OCI-M2 (cell line): ENCODE results near the gene RIC8B.

ENCODE experiments used
- DNase-seq: peaks from one replicate; lab custom pipeline; 2025; ENCODE audit not compliant: unreplicated experiment; lab: John Stamatoyannopoulos, UW

The RIC8B gene

DNA sequence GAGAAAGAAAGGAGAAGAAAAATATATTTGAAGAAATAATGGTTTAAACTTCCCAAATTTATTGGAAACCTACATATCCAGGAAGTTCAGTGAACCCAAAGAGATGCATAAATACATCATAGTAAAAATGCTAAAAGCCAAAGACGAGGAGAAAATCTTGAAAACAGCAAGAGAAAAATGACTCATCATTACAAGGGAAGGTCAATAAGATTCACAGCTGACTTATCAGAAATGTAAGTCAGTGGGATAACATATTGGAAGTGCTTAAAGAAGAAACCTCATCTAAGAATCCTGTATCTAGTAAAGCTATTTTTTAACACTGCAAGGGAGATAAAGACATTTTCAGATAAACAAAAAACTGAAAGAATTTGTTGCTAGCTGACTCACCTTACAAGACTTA lies 19.9 kb downstream of the RIC8B start:
- no peak for DNase-seq

DNA sequence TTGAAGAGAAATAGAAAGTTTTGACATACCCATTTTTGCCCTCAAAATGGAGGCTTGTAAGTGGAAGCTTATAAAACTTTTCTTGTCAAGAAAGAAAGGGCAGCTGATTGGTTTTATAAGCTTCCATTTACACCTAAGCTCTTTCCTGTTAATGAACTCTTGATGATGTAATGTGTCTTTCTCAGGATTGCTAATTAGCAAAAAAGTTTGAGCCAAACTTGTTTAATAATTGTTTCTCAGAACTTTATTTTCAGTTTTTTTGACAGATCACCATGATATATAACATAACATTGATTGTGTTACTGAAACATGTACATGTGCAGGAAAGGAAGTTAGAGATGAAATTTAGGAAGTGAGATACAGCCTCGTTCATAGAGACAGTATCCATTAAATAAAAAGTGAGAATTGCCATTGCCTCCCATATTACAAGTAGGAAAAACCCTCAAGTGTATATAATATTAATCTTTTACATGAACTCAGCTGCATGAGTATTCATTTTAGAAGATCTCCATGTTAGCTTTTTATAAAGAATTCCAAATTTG lies 26.8 kb downstream of the RIC8B start:
- DNase-seq: no peak

DNA sequence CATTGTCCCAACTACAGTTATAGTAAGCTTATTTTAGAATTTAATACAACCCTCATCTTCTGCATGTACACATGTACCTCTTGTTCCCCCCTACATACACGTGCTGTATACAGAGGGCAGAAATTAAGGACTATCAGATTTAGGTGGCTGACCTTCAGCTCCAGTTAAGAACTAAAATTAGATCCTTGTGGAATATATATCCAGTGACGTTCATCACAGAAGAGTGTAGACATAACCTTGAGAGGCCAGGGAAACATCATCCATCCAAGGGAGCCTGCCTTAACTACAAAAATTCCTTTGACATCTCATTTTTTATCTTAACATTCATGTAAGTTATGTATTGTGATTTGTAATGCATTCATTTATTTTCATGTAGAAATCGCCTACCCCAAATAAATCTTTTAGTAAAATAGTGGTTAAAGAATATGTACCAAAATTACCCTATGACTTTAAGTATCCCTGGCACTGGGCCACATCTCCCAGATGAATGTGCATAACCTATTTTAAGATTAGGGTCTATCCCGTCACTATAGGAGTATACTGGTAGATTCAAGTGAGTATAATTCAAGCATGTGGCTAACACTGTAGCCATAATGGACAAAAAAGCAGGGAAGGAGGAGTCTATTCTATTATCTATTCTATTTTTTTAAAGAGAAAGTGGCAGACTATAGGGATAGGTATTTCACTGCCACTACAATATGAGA lies 27.5 kb downstream of the RIC8B start:
- DNase-seq: no peak

DNA sequence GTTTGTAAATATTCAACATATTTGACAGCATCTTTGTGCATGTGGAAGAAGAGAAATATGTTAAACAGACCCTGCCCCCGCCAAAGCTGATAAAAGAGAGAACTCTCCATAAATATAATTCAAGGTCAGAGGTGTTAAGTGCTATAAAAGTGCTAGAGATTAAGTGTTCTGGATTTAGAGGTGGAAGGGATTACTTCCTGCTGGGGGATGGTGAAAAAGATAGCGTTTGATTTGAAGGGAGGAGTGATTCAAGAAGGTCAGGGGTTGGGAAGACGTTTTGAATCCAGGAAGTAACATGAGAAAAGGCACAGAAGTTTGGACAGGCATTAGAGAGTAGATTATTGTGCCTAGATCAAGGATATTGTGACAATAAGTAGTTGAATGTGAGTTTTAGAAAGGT lies 30.2 kb downstream of the RIC8B start:
- DNase-seq: no peak

DNA sequence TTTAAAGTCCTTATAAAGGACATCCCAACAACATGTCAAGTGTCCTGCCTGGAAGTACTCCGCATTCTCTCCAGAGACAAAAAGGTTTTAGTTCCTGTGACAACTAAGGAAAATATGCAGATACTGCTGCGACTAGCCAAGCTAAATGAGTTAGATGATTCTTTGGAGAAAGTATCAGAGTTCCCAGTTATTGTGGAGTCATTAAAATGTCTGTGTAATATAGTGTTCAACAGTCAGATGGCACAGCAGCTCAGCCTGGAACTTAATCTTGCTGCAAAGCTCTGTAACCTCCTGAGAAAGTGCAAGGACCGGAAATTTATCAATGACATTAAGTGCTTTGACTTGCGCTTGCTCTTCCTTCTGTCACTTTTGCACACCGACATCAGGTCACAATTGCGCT lies 40.2 kb downstream of the RIC8B start:
- DNase-seq: no peak

DNA sequence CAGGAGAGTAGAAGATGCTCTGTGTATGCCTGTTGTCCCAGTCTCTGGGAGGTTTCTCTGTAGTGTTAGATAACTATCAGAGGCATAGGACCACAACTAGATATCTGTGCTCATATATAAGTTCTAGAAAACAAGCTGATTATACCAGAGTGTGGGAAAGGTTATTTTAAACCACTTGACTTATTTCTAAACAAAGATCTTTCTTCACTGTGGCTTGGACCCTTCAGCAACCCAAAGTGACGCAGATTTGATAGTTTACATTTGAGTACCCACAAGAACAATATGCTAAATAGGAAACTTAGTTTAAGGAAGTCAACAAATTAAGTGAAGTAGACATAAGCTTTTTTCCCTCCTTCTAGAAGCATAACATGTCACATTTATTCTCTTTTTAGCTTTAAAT lies 41.3 kb downstream of the RIC8B start:
- DNase-seq: no peak

DNA sequence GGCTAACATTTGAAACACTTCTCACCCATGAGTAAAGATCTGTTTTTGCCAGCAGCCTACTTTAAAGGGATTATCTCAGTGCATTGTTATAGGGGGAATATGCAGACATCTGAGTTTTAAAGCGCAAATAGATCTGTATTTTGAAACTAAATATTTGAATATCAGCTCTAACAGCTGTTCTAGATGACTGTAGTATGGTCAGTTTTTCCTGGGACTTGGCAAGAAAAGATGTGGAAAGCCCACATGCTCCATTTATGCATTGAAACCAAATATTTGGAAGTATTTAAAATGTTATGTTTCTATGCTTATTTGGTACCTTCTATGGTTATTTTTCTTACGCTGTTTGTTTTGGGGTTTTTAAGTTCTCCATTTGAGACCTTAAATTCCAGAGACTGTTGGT lies 41.7 kb downstream of the RIC8B start:
- DNase-seq: no peak

DNA sequence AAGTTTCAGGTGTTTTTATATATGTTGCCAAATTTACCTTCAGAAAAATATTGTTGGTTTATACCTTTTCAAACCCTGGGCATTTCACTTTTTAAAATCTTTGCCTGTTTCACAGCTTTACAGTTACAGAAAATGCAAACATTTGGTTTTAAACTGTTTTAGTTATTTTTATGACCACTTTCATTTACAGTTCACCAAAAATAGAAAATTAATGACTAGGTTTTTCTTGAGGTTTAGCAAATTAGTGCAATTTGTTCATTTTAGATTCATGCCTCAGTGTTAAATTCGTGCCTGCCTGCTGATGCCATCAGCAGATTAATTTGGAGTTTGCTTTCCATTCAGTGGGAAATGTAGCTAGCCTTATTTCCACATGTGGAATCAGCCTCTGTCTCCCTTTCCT lies 45.5 kb downstream of the RIC8B start:
- DNase-seq: no peak

DNA sequence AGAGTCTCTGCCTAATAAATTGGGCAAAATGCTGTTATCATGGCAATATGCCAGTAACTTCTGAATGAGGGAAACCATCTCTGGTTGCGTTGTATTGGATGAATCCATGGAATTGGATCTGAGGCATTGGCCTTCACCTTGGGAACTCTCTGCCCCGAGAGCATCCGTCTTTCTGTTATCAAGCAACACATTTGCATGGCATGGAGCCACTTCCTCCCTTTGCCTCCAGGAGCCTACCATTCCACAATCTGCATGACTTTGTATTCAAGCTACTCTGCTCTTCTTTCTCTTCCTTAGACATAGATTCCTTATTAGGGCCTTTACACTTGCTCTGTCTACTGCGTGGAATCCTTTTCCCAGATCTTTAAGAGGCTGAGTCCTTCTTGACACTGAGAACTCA lies 57.2 kb downstream of the RIC8B start:
- no peak for DNase-seq

DNA sequence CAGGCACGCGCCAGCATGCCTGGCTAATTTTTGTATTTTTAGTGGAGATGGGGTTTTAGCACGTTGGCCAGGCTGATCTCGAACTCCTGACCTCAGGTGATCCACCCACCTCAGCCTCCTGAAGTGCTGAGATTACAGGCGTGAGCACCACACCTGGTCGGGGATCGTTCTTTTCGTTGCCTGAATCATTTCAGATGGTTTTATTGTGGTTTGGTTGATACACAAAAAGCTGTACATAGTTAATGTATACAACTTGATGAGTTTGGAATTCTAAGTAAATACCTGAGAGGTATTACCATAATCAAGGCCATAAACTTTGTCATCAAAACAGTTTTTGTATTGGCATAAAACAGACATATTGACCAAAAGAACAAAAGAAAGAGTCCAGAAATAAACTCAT lies 63.3 kb downstream of the RIC8B start:
- no peak for DNase-seq

DNA sequence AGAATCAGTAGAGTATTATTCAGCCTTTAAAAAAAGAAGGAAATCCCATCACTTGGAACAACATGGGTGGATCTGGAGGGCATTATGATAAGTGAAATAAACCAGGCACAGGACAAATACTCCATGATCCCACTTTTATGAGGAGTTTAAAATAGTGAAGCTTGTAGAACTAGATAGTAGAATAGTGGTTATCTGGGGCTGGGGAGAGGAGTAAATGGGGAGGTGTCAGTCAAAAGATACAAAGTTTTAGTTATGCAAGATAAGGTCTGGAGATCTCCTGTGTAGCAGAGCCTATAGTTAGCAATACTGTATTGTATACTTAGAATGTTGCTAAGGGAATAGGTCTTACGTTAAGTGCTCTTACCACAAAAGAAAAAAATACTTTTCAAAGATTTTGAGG lies 64.9 kb downstream of the RIC8B start:
- DNase-seq: no peak

DNA sequence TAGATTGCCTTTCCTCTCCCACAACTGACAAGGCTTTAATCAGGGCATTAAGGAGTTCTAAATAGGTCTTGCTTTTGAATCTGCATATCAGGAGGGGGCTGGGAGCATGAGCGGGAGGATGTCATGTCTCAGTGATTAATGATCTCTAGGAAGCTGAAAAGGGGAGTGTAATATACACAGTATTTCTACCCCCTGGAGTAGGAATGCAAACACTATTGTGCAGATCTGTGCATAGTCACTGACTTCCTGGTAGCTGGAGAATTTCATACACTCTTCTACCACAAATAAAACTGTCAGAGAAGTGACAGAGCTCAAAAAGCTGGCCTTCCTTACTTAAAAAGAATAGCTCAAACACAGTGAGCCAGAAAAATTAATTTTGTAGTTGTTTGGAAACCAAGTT lies 65.8 kb downstream of the RIC8B start:
- DNase-seq: no peak

DNA sequence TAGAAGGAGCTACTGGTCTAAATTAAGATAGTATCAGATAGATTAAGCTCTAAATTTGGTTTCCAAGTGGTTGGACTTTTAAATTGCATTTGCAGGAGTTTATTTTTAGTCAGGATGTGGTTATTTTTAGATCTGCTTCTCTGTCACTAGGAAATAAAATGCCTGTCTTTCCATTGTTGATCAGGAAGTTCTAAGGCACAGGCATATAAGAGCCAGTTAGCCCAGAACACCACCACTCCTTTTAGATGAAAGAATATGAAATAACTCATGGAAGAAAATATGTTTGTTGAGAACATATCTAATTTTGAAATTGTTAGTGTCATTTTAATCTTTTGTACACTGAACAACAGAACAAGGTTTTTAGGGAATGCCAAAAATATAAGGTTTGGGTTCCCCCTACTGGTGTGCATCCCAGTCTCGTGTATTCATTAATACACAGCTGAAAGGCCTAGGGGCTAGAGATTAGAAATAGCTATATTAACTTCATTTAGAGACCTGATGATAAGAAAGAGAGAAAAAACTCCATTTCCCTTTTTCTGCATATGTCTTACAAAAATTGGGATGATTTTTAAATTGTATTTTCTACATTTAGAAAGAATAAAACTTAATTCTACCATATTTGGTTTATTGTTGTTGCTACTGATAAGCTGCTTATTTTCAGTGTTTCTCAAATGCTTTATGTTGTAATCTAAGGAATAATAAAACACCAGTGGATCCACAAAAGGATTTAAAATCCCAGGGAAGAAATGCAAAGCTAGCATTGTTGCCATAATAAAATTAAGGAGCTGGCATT lies 67.2 kb downstream of the RIC8B start:
- no peak for DNase-seq

DNA sequence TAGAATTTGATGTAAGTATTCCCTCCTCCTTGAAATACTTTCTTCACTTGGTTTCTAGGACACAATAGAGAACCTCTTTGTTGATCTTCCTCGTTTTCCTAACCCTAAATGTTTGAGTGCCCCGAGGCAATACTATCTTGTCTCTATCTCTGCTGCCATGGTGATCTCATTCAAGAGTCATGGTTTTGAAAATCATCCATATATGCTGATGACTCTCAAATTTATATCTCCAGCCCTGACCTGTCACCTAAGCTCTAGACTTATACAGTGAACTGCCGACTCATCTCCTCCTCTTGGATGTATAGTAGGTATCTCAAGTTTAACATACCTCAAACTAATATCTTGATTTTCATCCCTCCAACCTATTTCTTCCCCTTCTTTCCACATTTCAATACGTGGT lies 71.4 kb downstream of the RIC8B start:
- DNase-seq: no peak

DNA sequence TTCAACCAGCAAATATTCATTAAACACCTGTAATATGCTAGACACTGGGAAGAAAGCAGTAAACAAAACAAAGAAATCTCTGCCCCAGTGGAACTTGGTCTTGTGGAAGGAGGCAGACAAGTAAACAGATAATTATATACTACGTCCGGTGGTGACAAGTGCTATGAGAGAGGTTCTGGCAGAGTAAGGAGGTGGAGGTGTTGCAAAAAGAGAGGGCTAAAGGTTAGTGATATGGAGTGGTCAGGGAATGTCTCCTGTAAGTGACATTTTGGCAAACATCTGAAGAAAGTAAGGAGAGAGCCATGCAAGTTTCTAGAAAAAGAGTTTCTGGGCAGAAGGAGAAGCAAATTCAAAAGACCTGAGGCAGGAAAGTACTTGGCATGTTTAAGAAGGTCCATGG lies 73.4 kb downstream of the RIC8B start:
- DNase-seq: no peak

DNA sequence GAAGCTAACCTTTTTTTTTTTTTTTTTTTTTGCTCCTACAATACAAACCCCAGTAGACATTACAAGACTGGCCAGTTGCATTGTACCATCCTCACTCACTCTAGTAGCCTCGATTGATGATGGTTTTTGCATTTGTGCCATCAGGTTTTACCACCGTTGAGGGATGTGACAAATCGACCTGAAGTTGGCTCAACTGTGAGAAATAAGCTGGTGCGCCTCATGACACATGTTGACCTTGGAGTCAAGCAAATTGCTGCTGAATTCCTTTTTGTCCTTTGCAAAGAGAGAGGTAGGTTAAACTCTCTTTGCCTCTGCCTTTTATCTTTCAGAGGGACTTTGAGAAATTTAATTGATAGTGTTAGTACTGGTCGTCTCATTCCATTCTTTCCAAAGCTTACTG lies 76.8 kb downstream of the RIC8B start:
- no peak for DNase-seq

DNA sequence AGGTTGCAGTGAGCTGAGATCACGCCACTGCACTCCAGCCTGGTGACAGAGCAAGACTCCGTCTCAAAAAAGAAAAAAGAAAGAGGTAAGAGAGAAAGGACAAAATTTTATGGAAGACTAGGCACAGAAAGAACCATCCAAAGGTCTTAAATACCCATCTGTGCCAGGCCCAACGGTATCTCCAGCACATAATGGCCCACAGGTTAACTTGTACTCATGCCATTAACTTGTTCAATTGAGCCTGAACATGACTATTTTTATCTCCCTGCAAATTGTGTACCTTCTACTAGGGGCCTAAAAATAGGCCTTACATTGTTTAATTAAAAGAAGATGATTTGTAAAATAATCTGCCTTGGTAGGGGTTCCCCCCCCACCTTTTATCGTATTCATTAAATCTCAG lies 80.2 kb downstream of the RIC8B start:
- no peak for DNase-seq

DNA sequence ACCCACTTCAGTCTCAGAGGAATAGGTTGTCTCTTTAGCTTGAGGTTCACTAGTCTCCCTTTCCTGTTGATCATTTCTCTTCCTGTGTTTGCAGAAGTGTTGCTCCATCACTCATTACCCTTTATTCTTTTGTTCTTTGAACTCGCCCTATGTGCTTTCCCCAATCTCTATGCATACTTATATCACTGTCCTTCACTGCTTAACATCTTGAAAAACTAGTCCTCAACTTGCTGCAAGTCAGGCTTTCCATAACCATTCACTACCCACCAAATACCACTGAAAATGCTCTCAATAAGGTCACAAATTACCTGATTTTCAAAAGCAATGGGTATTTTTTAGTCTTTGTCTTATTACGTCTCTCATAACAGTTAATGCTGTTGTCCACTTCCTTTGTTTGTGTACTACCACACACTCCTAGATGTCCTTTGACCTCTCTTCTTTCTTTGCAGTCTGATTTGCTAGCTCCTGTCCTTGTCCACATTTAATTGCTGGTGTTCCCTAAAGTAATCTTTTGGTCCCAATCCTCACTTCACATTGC lies 80.8 kb downstream of the RIC8B start:
- DNase-seq: no peak

DNA sequence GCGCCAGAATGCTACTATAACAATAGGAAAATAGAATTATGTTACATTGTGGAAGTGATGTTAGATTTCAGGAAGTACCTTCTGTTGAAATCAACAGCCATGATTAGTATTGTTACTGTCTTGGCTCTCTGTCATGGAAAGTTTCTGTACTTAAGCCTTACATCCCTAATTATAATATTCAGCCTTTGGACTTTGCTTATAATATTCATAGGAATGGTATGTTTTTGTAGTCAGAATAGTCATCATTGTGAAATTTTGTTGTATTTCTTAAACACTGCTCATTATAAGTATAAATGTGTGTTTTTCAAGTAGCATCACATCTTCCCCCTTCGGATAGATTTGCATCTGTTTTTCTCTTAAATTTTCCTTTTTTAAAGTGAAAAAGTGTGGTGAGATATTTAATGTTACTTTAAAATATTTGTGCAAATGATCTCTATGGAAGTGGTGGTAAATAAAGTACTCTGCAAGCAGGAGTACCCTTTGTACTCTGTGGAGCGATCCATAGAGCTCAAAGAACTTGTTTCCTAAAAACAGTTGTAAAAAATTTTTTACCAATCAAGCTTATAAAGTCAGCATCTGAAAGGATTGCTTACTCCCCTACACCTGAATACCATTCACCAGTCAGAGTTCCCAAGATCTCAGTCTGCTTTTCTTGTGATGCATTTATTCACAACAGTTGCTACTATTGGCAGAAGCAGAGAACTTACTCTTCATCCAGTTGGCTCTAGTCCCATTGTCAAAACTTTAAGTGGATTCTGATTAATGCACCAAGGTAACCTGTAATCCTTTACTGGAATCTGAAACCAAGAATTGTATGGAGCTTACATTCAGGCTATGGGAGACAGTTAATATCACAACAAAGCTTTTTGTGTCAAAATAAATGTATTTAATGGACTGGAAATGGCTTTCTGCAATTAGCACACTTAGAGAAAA lies 87.8 kb downstream of the RIC8B start:
- no peak for DNase-seq

DNA sequence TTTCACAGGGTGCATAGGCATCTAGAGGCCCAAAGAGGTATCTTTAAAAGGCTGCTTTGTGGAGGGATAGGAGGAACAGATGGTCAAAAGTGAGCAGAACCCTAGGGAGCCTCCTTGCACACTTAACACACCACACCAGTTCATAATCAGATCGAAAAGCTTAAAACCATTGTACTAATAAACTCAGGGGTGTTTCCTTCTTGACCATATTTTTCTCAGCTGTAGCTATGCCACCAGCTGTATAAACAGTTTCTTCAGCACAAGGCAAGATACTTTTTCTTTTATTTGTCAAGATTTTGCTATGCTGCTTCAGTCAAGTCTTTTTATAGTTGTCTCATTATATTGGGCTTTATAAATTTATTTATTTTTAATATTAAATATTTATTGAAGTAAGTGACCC lies 88.7 kb downstream of the RIC8B start:
- DNase-seq: no peak

DNA sequence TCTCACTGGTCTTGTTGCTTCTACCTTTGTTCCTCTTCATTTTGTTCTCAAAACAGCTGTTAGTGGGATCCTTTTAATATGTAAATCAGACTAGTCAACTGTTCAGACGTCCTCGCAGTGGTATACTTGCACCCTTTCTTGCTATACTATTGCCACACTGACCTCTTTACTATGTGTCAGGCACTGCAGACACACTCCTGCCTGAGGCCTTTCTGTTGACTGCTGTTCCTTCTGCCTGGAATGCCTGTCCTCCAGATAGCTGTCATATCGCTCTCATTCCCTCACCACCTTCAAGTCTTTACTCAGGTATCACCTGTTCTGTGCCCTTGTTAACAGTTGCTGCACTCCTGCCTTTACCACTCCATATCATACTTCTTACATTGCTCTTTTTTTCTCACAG lies 91.2 kb downstream of the RIC8B start:
- DNase-seq: no peak
